Kidney capillary endothelial cell (primary cell): Measurements from ENCODE around the gene PIP4K2A.
"Not testable (repeated sequence)": the region's sequence is repeated elsewhere in the genome, so short reads cannot be mapped to it uniquely, and the experiment has no call there.

ENCODE experiments used
- DNase-seq: peaks from one replicate; pipeline ENCODE4 v3.0.0-alpha.2; 2018; ENCODE audit warnings: low spot score

PIP4K2A gene

DNA sequence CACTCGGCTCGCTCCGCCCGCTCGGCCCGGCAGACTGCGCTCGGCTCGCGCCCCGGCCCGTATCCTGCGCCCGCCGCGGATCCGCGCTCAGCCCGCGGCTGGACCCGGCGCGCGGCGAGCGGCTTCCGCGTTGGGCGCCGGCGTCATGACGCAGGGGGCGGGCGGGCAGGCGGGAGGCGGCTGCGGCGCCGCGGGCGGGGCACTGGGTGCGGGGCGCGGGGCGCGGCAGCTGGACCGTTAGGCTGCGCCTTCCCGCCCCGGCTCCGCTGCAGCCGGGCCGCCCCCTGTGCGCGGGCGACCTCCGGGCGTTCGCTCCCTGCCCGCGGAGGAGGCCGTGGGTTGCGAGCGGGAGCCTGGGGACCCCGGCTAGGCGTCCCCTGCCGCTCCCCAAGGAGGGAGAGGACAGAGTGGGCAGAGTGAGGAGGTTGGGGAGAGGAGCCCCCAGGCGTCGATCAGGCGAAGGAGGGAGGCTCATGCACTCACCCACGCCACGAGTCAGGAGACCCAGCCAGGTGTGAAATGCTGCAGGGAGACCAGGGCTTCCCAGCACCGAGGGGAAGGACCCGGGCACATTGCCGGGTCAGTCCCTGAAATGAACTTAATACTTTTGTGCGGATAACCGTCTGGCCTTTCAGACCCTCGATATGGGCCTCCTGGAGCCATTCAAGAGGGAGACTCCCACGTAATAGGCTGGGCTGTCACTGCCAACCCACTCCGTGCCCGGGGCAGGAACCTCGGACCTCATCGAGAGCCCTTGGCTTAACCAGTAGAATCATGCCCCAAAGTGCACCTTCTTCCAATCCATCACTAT is at the start of gene PIP4K2A:
TSS of gene PIP4K2A (minus strand) at position 100 of the 811 bp plus-strand sequence. CDS start 252 bp downstream, outside the sequence.
- peak; percentile 52 for DNase-seq

GRCh38 chr10:22761569-22762220 is 47.3 kb upstream of the PIP4K2A start:
- no peak for DNase-seq

DNA sequence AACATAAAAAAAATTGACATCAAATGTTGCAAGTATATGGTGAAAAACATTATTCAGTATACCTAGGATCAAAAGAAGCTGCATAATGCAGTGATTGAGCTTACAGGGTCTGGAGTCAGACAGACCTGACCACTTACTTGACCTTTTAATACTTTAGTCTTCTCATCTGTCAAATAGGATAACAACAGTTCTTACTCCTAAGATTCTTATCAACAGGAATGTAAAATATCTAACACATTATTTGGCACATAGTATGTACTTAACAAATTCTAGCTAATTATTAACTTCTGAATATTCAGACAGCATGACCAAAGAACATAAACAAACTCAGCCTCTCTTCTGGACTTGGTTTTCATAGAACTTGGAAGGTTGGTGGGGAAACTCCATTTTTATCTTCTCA is 45.6 kb upstream of the PIP4K2A start:
- DNase-seq, result no peak

DNA sequence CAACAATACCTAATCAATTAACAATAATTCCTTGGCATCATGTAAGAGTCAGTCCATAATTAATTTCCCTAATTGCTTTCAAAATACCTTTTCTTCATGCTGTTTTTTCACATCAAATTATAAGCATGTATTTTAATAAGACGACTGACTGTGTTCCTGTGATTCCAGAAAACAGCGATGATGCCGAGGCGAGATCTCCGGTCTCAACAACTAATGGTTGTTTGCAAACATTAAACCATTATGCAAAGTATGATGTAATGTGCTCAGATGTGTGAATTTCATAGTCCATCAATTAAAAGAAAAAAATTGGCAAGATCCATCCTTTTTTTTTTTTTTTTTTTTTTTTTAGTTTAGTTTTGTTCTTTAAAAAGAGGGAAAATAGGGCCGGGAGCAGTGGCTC is 44.5 kb upstream of the PIP4K2A start:
- no peak for DNase-seq

DNA sequence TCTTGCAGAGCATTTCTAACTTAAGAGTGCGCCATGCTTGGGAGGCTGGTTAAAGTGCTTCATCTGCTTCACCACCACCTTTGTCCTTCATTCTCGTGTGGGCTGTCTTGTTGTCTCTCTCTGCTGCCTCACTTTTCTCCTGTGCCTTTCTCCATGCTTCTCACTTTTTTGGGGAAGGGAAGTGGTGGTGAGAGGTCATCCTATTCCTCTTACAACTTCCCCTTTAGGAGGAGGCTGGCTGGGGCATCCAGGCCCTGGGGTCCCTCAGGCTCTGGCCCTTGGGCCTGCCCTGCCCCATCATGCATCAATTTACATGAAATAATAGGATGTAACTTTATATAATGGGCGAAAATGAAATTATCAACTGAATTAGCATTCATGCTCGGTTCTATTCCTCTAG is 39.9 kb upstream of the PIP4K2A start:
- DNase-seq, result no peak

DNA sequence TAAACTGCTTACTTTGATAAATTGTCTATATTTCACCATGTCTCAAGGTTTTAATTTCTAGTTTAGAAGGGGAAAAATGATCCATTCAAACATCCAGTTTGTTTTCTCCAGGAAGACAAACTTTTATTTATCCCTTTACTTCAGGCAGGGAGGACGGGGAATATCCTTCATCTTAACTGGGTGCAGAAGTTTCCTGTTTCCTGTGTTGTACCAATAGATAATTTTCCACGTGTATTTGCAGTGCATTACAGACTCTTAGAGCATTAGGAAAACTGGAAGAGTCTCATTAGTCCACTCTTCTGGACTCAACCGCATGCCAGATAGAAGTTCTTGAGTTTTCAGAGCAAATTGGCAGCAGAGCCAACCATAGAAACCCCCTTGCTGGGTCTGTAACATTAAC is 39.4 kb upstream of the PIP4K2A start:
- DNase-seq, result peak; percentile 9

GRCh38 chr10:22752272-22752889 is 38.0 kb upstream of the PIP4K2A start:
- DNase-seq, result no peak

DNA sequence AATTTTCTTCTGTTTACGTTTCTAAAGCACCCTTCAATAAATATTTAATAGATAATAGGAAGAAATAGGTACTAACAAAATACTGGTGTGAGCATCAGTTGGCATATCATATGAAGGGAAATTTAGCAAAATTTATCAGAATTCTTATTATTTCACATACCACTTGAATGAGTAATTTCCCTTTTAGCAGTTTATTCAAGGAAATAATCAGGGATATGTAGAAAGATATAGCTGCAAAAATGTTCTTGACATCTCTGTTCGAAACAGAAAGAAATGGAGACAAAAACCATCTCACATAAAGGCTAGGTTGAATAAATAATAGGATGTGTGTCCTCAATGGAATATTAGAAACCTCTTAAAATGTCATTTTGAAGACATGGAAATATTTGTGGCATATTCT is 35.8 kb upstream of the PIP4K2A start:
- DNase-seq, result peak; percentile 22

DNA sequence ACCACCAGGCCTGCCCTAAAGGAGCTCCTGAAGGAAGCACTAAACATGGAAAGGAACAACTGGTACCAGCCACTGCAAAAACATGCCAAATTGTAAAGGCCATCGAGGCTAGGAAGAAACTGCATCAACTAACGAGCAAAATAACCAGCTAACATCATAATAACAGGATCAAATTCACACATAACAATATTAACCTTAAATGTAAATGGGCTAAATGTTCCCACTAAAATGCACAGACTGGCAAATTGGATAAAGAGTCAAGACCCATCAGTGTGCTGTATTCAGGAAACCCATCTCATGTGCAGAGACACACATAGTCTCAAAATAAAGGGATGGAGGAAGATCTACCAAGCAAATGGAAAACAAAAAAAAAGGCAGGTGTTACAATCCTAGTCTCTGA is 30.5 kb upstream of the PIP4K2A start:
- DNase-seq, result not testable (repeated sequence)

- DNase-seq, result no peak
Observed at GRCh38 chr10:22742678-22743077, 28.3 kb upstream of the PIP4K2A start.

GRCh38 chr10:22741631-22742030 is 27.3 kb upstream of the PIP4K2A start:
- DNase-seq, result not testable (repeated sequence)

DNA sequence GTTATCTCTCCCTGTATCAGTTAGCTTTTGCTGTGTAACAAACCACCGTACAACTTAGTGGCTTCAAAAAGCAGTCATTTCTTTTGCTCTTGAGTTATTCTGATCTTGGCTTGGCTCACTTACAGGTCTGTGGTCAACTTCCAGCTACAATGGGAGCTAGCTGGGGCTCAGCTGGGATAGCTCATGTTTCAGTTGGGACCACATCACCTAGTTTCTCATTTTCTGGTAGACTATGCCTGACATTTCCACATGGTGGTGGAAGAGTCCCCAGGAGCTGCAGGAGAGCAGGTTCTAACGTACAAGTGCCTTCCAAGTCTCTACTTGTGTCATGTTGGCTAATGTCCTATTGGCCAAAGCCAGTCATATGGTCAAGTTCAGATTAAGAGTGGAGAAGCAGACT is 25.8 kb upstream of the PIP4K2A start:
- DNase-seq, result no peak

GRCh38 chr10:22737587-22737986 is 23.2 kb upstream of the PIP4K2A start:
- peak; percentile 24 for DNase-seq

- DNase-seq, result no peak
Observed at GRCh38 chr10:22736134-22736533, 21.8 kb upstream of the PIP4K2A start.

- no peak for DNase-seq
Observed at GRCh38 chr10:22733992-22734391, 19.6 kb upstream of the PIP4K2A start.

DNA sequence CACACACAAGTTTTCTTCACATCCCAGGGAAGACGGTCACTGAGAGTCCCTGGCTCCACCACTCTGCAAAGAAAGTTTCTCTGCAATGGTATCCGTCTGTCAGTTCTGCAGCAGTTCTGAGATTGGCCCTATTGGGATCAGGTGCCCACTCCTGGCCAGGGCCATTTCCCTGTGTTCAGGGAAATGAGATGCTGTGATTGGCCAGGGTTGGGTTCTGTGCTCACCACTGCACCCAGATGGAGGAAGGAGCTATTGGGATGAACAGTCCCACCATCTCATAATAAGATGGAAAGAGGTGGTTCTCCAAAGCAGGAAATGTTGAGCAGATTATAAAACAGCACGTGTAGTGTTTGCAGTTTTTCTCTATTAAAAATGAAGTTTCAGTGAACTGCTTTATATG is 13.3 kb upstream of the PIP4K2A start:
- no peak for DNase-seq

GRCh38 chr10:22727112-22727511 is 12.7 kb upstream of the PIP4K2A start:
- no peak for DNase-seq

DNA sequence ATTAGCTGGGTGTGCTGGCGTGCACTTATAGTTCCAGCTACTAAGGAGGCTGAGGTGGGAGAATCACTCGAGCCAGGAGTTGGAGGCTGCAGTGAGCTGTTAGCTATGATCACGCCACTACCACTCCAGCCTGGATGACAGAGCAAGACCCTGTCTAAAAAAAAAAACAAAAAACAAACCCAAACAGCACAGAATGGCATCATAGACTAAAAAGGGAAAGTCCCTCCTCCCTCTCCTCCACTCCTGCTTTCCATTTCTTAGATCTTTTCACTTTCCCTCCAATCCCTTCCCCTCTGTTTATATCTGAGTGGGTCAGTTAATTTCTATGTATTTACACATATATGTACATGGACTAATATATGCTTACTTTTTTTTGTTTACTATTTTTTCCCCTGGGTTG is 10.4 kb upstream of the PIP4K2A start:
- no peak for DNase-seq

GRCh38 chr10:22723783-22724182 is 9.4 kb upstream of the PIP4K2A start:
- DNase-seq, result no peak

- no peak for DNase-seq
Observed at GRCh38 chr10:22723343-22723779, 9.0 kb upstream of the PIP4K2A start.

DNA sequence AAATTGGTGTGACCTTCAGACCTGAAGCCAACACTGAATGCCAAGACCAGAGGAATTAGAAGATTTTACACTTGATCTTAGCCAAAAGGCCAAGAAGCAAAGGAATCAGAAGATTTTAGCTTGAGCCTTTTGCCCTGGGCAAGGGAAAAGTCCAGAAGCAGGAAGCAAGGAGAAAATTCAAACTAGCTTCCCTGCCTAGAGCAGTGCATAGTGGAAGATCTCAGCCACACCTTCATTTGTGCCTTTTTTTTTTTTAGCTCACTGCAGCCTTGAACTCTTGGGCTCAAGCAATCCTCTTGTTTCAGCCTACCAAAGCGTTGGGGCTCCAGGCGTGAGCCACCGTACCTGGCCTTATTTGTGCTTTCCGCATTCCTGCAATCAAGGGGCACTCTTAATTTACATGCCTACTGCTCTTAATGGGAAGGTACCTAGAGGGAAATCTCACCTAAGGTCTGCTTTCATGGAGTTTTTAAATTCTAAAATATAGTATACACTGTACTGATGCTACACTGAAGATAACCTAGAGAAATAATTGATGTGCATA is 8.3 kb upstream of the PIP4K2A start:
- no peak for DNase-seq

GRCh38 chr10:22720667-22721066 is 6.3 kb upstream of the PIP4K2A start:
- DNase-seq, result no peak
